Liver (tissue), 9 donors: ENCODE data around the gene FAAP100. TPM values are rescaled to one million over a fixed set of nuclear protein-coding genes. Genes with fewer than 3 reads are reported as not detected.

Experiments used
- DNase-seq: peaks from one replicate; pipeline ENCODE4 v3.0.0-alpha.2; 2017; ENCODE audit warnings: low spot score
- H3K27ac ChIP-seq, 2 donors: one replicate each; pipeline ENCODE4 v1.7.0; 2013; ENCODE audit warnings: inconsistent platforms in 2 of 2, low read length in 2 of 2, control low read depth in 1 of 2, low read depth in 1 of 2, mild to moderate bottlenecking in 1 of 2
- H3K27me3 ChIP-seq, 4 donors: one replicate each; pipeline versions ENCODE4 v1.6.1 to v1.7.0; 2013; ENCODE audit warnings: low read length in 3 of 4, inconsistent platforms in 1 of 4, mild to moderate bottlenecking in 1 of 4, moderate library complexity in 1 of 4; ENCODE audit not compliant: control insufficient read depth in 4 of 4, insufficient read depth in 4 of 4
- H3K36me3 ChIP-seq, 4 donors: one replicate each; pipeline versions ENCODE4 v1.6.1 to v1.7.0; 2013; ENCODE audit warnings: low read length in 3 of 4, mild to moderate bottlenecking in 3 of 4, low read depth in 1 of 4, moderate library complexity in 1 of 4; ENCODE audit not compliant: control insufficient read depth in 4 of 4, insufficient read depth in 3 of 4
- H3K4me1 ChIP-seq, 4 donors: one replicate each; pipeline versions ENCODE4 v1.6.1 to v1.7.0; 2013; ENCODE audit warnings: low read length in 3 of 4, mild to moderate bottlenecking in 3 of 4, moderate library complexity in 1 of 4; ENCODE audit not compliant: control insufficient read depth in 4 of 4, insufficient read depth in 4 of 4
- H3K4me3 ChIP-seq, 3 donors: one replicate each; pipeline versions ENCODE4 v1.6.1 to v1.7.0; 2013; ENCODE audit warnings: low read length in 3 of 3, control low read depth in 1 of 3, low read depth in 1 of 3, mild to moderate bottlenecking in 1 of 3
- H3K9ac ChIP-seq, 2 donors: one replicate each; pipeline ENCODE4 v1.7.0; 2013; ENCODE audit warnings: low read length in 2 of 2, mild to moderate bottlenecking in 2 of 2, moderate library complexity in 2 of 2, control low read depth in 1 of 2, low read depth in 1 of 2
- H3K9me3 ChIP-seq, 4 donors: one replicate each; pipeline versions ENCODE4 v1.6.1 to v1.7.0; 2013; ENCODE audit warnings: low read length in 3 of 4; ENCODE audit not compliant: control insufficient read depth in 4 of 4
- CTCF ChIP-seq: fragments of 150-350 bp; IDR thresholded peaks from 2 replicates; pipeline ENCODE4 v1.5.1; 2017; ENCODE audit warnings: improper control_type of control experiment, low read depth, low read length; ENCODE audit not compliant: missing input control
- EGR1 ChIP-seq, 2 donors: IDR thresholded peaks; 2 replicates each; pipeline ENCODE4 v1.6.1; 2016 to 2018; ENCODE audit warnings: antibody characterized with exemption in 2 of 2, low read depth in 2 of 2
- FOXA1 ChIP-seq: IDR thresholded peaks from 2 replicates; pipeline ENCODE4 v1.6.1; 2016; ENCODE audit warnings: antibody characterized with exemption
- FOXA2 ChIP-seq: IDR thresholded peaks from 2 replicates; pipeline ENCODE4 v1.6.1; 2016; ENCODE audit warnings: antibody characterized with exemption
- HNF4G ChIP-seq: IDR thresholded peaks from 2 replicates; pipeline ENCODE4 v1.6.1; 2016; ENCODE audit warnings: antibody characterized with exemption
- NR2F2 ChIP-seq: IDR thresholded peaks from 2 replicates; pipeline ENCODE4 v1.6.1; 2016; ENCODE audit warnings: antibody characterized with exemption
- RAD21 ChIP-seq, 2 donors: IDR thresholded peaks; 2 replicates each; pipeline ENCODE4 v1.6.1; 2016; ENCODE audit warnings: antibody characterized with exemption in 2 of 2, mild to moderate bottlenecking in 2 of 2
- REST ChIP-seq: IDR thresholded peaks from 2 replicates; pipeline ENCODE4 v1.6.1; 2016; ENCODE audit warnings: antibody characterized with exemption, mild to moderate bottlenecking
- RXRA ChIP-seq, 2 donors: IDR thresholded peaks; 2 replicates each; pipeline ENCODE4 v1.6.1; 2017 to 2018; ENCODE audit warnings: antibody characterized with exemption in 2 of 2, mild to moderate bottlenecking in 1 of 2
- TAF1 ChIP-seq: conservative IDR thresholded peaks from 2 replicates; pipeline ENCODE4 v1.6.1; 2016; ENCODE audit warnings: antibody characterized with exemption, mild to moderate bottlenecking
- YY1 ChIP-seq: IDR thresholded peaks from 2 replicates; pipeline ENCODE4 v1.6.1; 2016; ENCODE audit warnings: antibody characterized with exemption, mild to moderate bottlenecking
- WGBS: extraction: QIAGEN DNeasy Blood & Tissue Kit; methylation state at CpG from one replicate; pipeline ENCODE4 v1.1.7; 2013; 5-methylcytosine and 5-hydroxymethylcytosine counted together
- polyA plus RNA-seq, 2 donors: library from polyadenylated mRNA; stranded (reverse) in 1 of 2; unstranded in 1 of 2; fragments of 200-250 nt in 1 of 2; fragments of >200 nt in 1 of 2; fragmentation: Nextera tagmentation in 1 of 2; extraction: Ambion mirVana in 1 of 2; gene quantifications; one replicate each; pipeline versions ENCODE4 v1.2.1 to v1.2.3, GENCODE V29; 2013 to 2015
- total RNA-seq, 2 donors: library from RNA; depleted of rRNA; stranded (reverse); fragments of >200 nt; gene quantifications; one replicate each; pipeline ENCODE4 v1.2.3, GENCODE V29; 2014
- donor health status: healthy.
- donor health status: healthy.
- donor health status: healthy.
- donor health status: healthy.
- donor health status: healthy.

FAAP100 gene
- total and polyA plus RNA-seq, 4 donors, result 8.1 to 14.7 (median 9.7) TPM

DNA sequence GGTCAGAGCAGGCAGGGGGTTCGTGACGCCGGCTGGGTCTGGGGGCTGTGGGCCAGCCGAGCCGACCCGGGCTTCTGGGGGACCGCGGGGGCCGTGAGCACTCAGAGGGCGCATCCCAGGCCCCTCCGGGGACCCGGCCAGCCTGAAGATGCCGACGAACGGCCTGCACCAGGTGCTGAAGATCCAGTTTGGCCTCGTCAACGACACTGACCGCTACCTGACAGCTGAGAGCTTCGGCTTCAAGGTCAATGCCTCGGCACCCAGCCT is 23.8 kb downstream of the FAAP100 start:
- Histone ChIP-seq H3K27me3 (no peaks in the 10 kb centered on the region), H3K27ac (no peak overlapping the region), H3K9ac (no peak overlapping the region), H3K36me3 (no peaks in the 10 kb centered on the region), H3K4me3 (no peak overlapping the region), H3K4me1 (no peaks in the 10 kb centered on the region), H3K9me3 (no peaks in the 10 kb centered on the region)
- no peak for DNase-seq
- TF ChIP-seq RXRA (IDR thresholded peaks at IDR 0.05) (no peak), NR2F2 (no peak), CTCF (no peak), FOXA1 (no peak)
- whole genome bisulfite sequencing, result 47% methylated on average over 20 of the region's 20 CpGs

DNA sequence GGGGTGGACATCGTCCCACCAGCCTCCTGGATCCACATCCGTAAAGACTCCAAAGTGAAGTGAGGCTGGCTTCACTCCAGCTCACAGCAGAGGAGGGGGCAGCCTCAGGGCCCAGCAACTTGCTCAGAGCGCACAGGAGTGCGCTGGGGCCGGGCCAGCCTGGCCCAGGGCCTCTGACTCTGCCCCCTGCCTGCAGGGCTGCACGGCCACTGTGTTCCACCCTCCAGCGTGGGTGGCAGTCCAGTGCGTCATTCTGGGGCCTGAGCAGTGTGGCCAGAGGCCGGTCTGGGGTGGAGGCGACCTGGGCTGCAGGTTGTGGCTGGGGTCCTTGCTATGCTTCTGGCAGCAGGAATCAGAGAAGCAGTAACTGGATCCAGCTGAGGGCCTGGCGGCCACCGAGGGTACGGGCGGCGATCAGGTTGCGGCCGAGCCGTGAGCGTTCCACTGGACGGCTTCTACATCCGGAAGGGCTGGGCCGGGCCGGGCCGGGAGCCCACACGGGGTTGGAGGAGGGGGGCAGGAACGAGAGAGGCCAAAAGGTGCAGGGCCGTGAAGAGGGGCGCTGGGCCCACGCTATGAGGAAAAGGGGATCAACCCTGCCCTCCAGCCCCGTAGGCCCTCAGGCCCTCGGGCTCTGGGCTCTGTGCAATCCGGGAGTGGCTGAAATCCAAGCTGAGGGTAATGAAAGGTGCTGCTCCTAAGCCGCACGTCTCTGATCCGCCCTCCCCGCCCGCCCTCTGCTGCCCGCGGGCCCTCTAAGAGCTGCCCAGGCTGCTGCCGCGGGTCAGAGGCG is 24.4 kb downstream of the FAAP100 start, which contains the start of gene FSCN2:
Gene FSCN2 (plus strand): TSS at position 787 of the 793 bp plus-strand sequence. CDS start 155 bp downstream, outside the sequence.
- Histone ChIP-seq H3K4me3 (no peak within 1 kb of the TSS), H3K27ac (no peak within 1 kb of the TSS), H3K27me3 (no peaks in the 10 kb centered on the region), H3K36me3 (no peaks in the 10 kb centered on the region), H3K9ac (no peak within 1 kb of the TSS), H3K9me3 (no peaks in the 10 kb centered on the region), H3K4me1 (no peaks in the 10 kb centered on the region)
- 54% methylated on average over 42 of the region's 42 CpGs for WGBS
- no peak for DNase-seq
- no peak for TF ChIP-seq EGR1 (IDR thresholded peaks at IDR 0.05; ENCODE audit: low read depth in 2 of 2)
- no peak for TF ChIP-seq FOXA2
- TF ChIP-seq FOXA1, result no peak
- TF ChIP-seq REST, result no peak
- TF ChIP-seq NR2F2, result no peak
- TF ChIP-seq CTCF, result no peak
- TF ChIP-seq YY1, result no peak
- TF ChIP-seq RXRA (IDR thresholded peaks at IDR 0.05), result no peak
- TF ChIP-seq TAF1, result no peak
- no peak for TF ChIP-seq HNF4G
- no peak for TF ChIP-seq RAD21 (IDR thresholded peaks at IDR 0.05)
